HG03175 (cell line): ENCODE measurements around the gene EHMT2.
A peak's percentile ranks its signal among the peaks of the same experiment; 100 is the strongest.
"Not testable (repeated sequence)": the region's sequence is repeated elsewhere in the genome, so short reads cannot be mapped to it uniquely, and the experiment has no call there.

ENCODE experiments used
- ATAC-seq: cut with Tn5 transposase; IDR thresholded peaks from one replicate; pipeline ENCODE4 v1.9.1; 2021; ENCODE audit warnings: mild to moderate bottlenecking, moderate library complexity; ENCODE audit not compliant: unreplicated experiment

The EHMT2 gene

GRCh38 chr6:31897612-31898382 lies at the start of gene EHMT2:
EHMT2 (minus strand) TSS chr6:31897698; CDS start chr6:31897677, 21 bp downstream.
- peak; percentile 61 for ATAC-seq

GRCh38 chr6:31947070-31947675 lies 49.7 kb upstream of the EHMT2 start:
- ATAC-seq = no peak

DNA sequence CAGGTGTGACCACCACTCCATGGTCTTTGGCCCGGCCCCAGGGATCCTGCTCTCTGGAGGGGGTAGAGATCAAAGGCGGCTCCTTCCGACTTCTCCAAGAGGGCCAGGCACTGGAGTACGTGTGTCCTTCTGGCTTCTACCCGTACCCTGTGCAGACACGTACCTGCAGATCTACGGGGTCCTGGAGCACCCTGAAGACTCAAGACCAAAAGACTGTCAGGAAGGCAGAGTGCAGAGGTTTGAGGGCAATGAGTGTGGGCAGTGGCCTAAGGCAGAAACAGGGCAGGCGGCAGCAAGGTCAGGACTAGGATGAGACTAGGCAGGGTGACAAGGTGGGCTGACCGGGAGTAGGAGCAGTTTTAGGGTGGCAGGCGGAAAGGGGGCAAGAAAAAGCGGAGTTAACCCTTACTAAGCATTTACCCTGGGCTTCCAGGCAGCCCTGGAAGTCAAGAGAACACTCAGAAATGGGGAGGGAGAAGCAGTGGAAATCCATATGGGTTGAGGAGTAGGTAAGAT lies 48.9 kb upstream of the EHMT2 start:
- no peak for ATAC-seq

DNA sequence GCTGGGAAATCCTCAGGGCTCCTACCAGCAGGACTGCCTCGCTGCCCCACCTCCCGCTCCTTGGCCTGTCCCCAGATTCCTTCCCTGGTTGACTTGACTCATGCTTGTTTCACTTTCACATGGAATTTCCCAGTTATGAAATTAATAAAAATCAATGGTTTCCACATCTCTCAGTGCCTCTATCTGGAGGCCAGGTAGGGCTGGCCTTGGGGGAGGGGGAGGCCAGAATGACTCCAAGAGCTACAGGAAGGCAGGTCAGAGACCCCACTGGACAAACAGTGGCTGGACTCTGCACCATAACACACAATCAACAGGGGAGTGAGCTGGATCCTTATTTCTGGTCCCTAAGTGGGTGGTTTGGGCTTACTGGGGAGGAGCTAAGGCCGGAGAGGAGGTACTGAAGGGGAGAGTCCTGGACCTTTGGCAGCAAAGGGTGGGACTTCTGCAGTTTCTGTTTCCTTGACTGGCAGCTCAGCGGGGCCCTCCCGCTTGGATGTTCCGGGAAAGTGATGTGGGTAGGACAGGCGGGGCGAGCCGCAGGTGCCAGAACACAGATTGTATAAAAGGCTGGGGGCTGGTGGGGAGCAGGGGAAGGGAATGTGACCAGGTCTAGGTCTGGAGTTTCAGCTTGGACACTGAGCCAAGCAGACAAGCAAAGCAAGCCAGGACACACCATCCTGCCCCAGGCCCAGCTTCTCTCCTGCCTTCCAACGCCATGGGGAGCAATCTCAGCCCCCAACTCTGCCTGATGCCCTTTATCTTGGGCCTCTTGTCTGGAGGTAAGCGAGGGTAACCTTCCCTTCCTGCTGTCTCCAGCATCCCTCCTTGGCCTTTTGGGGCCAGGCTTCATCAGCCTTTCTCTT lies 48.2 kb upstream of the EHMT2 start, which contains the start of gene CFB:
Gene CFB, plus strand, starts transcription at position 589 of the 863 bp plus-strand sequence. Its CDS starts 127 bp downstream, at position 716.
- no peak for ATAC-seq

DNA sequence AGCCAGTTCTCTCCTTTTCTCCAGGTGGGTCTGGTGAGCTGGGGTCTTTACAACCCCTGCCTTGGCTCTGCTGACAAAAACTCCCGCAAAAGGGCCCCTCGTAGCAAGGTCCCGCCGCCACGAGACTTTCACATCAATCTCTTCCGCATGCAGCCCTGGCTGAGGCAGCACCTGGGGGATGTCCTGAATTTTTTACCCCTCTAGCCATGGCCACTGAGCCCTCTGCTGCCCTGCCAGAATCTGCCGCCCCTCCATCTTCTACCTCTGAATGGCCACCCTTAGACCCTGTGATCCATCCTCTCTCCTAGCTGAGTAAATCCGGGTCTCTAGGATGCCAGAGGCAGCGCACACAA lies 47.6 kb upstream of the EHMT2 start:
- ATAC-seq = no peak

DNA sequence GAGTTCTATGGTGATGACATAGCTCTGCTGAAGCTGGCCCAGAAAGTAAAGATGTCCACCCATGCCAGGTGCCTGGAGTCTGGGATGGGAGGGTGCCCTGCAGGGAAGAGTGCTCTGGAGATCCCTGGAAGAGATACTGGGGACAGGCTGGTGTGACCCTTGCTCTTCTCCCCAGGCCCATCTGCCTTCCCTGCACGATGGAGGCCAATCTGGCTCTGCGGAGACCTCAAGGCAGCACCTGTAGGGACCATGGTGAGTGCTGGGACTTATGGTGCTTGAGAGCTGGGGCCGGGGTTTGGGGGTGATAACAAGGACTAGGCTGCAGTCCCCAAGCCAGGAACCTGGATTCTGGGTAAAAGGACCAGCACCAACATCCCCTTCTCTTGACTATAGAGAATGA lies 46.2 kb upstream of the EHMT2 start:
- no peak for ATAC-seq

GRCh38 chr6:31940256-31940664 lies 42.8 kb upstream of the EHMT2 start:
- no peak for ATAC-seq

DNA sequence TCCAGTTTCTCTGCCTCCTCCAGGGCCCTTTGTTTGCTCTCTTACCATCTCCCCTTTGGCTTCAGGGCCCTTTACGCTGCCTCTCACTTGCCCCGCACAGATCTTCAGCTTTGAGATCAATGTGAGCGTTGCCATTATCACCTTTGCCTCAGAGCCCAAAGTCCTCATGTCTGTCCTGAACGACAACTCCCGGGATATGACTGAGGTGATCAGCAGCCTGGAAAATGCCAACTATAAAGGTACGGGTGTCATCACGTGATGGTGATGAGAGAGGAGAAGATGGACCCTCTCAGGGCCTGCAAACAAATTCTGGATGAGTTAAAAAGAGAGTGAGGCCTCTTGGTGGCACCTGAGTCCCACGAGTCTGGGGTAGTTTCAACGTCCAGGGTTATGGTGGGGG lies 38.3 kb upstream of the EHMT2 start:
- no peak for ATAC-seq

DNA sequence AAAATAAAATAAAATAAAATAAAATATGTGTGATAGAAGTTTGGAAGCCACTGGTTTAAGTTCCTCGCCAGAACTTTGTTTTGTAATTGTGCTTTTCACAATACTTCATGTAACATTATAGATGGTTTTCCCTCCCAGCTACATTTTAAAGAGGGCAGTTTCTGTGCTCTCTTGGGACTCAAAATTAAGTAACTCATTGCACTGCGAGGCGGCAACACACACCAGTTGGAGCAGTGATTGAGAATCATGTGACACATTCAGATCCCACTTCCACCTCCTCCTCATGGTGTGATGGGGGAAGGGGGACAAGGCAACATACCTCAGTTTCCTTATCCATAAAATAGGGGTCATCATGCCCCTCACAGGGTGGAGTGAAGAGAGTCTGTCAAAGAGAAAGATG lies 37.5 kb upstream of the EHMT2 start:
- ATAC-seq = no peak

DNA sequence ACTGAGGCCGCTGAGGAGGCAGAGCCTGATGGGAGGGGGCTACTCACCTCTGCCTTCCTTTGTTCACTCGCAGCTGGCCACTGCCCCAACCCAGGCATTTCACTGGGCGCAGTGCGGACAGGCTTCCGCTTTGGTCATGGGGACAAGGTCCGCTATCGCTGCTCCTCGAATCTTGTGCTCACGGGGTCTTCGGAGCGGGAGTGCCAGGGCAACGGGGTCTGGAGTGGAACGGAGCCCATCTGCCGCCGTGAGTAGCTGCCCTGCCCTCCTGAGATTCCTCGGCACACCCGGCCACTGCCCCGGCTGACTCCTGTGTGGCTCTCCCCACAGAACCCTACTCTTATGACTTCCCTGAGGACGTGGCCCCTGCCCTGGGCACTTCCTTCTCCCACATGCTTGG lies 36.0 kb upstream of the EHMT2 start:
- no peak for ATAC-seq

DNA sequence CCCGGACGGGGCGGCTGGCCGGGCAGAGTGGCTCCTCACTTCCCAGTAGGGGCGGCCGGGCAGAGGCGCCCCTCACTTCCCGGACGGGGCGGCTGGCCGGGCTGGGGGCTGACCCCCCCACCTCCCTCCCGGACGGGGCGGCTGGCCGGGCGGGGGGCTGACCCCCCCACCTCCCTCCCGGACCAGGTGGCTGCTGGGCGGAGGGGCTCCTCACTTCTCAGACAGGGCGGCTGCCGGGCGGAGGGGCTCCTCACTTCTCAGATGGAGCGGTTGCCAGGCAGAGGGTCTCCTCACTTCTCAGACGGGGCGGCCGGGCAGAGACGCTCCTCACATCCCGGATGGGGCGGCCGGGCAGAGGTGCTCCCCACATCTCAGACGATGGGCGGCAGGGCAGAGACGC lies 34.6 kb upstream of the EHMT2 start:
- not testable (repeated sequence) for ATAC-seq

DNA sequence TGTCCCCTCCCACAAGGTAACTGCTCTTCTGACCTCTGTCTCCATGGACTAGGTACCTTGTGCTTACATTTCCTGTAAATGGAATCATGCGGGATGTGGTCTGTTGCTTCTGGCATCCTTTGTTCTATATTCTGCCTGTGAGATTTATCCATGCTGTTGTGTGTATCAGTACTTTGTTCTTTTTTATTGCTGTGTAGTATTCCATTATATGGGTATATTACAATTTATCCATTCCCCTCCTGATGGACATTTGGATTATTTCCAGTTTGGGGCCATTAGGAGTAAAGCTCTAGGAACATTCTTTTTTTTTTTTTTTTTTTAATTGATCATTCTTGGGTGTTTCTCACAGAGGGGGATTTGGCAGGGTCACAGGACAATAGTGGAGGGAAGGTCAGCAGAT lies 33.5 kb upstream of the EHMT2 start:
- ATAC-seq = no peak

- ATAC-seq = no peak
Observed at GRCh38 chr6:31928672-31928939, 31.1 kb upstream of the EHMT2 start.

DNA sequence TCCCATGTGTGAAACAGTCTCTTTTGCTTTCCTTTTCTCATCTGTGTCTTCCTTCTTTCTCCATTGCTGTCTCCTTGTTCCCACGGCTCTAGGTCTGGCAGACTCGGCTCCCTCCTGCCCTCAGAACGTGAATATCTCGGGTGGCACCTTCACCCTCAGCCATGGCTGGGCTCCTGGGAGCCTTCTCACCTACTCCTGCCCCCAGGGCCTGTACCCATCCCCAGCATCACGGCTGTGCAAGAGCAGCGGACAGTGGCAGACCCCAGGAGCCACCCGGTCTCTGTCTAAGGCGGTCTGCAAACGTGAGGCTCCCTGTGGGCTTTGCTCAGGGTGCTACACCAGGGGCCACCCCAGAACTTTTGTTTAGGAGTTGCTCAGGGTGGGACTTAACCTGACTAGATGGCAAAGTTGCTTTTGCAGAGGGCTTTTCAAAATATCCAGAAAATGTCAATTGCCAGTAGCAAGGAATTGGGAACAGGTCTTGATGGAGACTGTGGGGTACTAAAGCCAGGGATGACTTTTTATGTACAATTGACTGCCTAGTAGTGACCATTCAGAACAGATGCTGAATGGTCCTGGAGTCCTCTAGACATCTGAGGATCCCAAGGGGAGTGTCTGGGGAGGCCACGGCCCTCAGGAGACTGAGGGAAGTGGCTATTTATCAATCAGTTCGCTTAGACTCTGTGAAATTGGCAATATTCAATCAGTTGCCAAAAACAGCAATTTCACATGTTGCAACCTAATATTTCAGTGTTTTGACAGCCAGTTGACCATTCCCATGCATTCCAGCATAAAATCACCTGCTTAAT lies 30.6 kb upstream of the EHMT2 start:
- ATAC-seq = no peak

GRCh38 chr6:31927242-31927862 lies 29.9 kb upstream of the EHMT2 start, which contains the start of gene C2:
C2 (plus strand) TSS chr6:31927717; CDS start chr6:31927753, 36 bp downstream.
- no peak for ATAC-seq

DNA sequence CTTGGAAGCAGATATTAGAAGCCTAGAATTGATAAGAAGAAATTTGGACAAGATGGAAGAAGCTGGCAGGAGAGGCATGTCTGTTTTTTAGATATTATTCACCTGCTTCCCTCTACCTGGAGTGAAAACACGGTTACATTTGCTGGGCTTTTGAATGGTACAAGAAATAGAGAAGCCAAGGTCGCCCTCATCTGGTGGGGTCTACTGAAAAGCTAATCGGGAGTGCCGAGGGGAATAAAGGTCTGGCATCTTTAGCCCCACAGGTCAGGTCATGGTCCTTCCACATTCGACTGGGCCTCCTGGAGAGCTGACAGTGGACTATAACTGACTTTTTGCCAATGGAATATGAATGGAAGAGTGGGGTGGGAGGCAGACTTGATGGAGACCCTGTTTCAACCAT lies 25.4 kb upstream of the EHMT2 start:
- ATAC-seq = no peak

DNA sequence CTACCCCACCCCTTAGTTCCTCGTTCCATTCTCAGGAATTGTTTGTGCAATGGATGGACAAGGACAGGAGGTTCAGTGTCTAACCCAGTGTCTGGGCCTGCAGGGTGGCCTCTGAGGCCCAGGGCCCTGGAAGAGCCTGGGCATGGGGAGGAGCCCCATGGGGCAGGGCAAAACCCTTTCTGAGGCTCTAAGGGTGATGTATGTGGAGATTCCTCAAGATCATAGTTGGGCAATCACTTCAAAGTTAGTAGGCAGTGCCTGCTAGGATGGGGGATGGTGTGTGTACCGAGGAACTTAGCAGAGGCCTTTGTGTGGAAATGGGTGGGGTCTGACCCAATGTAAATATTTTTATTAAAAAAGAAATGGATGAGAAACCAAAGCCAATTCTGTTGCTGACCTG lies 23.3 kb upstream of the EHMT2 start:
- no peak for ATAC-seq

DNA sequence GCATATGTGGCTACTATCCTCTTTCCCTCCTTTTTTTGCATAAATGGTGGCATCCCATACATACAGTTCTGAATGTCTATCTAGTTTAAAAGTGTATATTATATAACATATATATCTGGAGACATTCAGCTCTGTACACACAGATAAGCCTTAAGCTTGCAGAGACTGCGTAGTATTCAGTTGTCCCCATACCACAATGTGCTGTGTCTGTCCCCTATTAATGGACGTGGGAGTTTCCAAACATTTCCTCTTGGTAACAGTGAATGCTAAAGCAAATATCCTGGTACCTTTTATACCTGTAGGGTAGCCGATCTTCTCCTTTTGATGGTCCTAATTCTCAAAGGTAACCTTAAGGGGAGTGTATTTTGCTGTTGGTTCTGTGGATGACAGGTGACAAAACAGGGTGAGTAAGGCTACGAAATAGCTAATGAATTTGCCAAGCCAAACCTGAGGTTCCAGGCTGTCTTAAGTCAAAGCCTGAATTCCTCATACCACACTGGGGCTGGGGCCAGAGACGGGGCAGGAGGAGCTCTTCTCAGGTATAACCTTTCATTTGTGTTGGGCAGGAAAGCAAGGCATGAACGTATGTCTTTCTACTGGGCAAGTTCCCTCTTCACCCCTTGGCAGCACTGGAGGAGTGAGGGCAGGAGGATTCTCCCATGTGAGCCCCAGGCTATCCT lies 22.3 kb upstream of the EHMT2 start:
- no peak for ATAC-seq

GRCh38 chr6:31918069-31918720 lies 20.7 kb upstream of the EHMT2 start:
- no peak for ATAC-seq
